Peyer's patch (tissue), 4 donors: ENCODE measurements around the gene AKAP13. TPM values are rescaled to one million over a fixed set of nuclear protein-coding genes. Genes with fewer than 3 reads are reported as not detected.

Source experiments
- DNase-seq, 3 donors: peaks; one replicate each; pipeline ENCODE4 v3.0.0-alpha.2; 2017 to 2019
- H3K27ac ChIP-seq, 4 donors: fragments of 200-600 bp; sonication (generic); one replicate each; pipeline ENCODE4 v1.5.1; 2016 to 2019
- H3K27me3 ChIP-seq, 2 donors: fragments of 200-600 bp; sonication (generic); one replicate each; pipeline ENCODE4 v1.5.1; 2019
- H3K36me3 ChIP-seq, 3 donors: fragments of 200-600 bp; sonication (generic); one replicate each; pipeline ENCODE4 v1.5.1; 2016 to 2019
- H3K4me1 ChIP-seq, 4 donors: fragments of 200-600 bp; sonication (generic); one replicate each; pipeline ENCODE4 v1.5.1; 2016 to 2019
- H3K4me3 ChIP-seq, 4 donors: fragments of 200-600 bp; sonication (generic); 1 replicate in 3 of 4; 2 replicates in 1 of 4; pipeline ENCODE4 v1.5.1; 2016 to 2019; ENCODE audit warnings: mild to moderate bottlenecking in 1 of 4
- H3K9me3 ChIP-seq, 4 donors: fragments of 200-600 bp; sonication (generic); one replicate each; pipeline ENCODE4 v1.5.1; 2016 to 2019; ENCODE audit warnings: mild to moderate bottlenecking in 1 of 4
- POLR2A ChIP-seq, 2 donors: fragments of 450-650 bp; IDR thresholded peaks; one replicate each; pipeline ENCODE4 v1.5.1; 2017; ENCODE audit warnings: antibody characterized with exemption in 2 of 2, mild to moderate bottlenecking in 2 of 2, moderate library complexity in 2 of 2
- total RNA-seq, 4 donors: library from RNA; depleted of rRNA; stranded (reverse); fragments of >200 nt; gene quantifications; one replicate each; pipeline ENCODE4 v1.1.0, GENCODE V29; 2016
- TF ChIP-seq, protein P1 (sequence below), 6 experiments: fragments of 450-650 bp in 4 of 6; fragments of 200-600 bp in 2 of 6; sonication (generic) in 1 of 6; IDR thresholded peaks; one replicate each; pipeline ENCODE4 v1.5.1; 2017 to 2019; ENCODE audit warnings: antibody characterized with exemption in 6 of 6, mild to moderate bottlenecking in 3 of 6, moderate library complexity in 1 of 6

The AKAP13 gene
- total RNA-seq, 4 donors from 2014 or later: 166 to 742 (median 242) TPM

DNA sequence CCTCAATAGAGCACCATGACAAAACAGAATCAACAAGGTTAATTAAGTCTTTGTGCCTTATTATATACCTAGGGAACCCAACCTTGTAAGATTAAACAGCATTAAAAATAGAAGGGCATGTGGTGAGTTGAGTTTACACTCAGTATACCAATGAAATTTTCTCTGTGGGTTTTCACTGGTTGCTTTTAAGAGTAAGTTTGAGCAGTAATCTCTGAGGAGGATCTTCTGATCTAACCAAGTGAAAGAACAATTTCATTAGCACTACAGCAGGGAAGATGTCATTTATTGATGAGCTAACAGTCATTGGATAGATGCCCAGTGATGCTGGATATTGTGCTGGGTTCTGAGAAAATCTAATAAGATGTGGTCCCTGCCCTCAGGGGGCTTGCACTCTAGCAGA is 26.9 kb upstream of the AKAP13 start:
- no peaks in the 10 kb centered on the region for H3K36me3 ChIP-seq
- DNase-seq: no peak
- TF ChIP-seq POLR2A (IDR thresholded peaks at IDR 0.05): no peak
- TF ChIP-seq, protein P1, sequence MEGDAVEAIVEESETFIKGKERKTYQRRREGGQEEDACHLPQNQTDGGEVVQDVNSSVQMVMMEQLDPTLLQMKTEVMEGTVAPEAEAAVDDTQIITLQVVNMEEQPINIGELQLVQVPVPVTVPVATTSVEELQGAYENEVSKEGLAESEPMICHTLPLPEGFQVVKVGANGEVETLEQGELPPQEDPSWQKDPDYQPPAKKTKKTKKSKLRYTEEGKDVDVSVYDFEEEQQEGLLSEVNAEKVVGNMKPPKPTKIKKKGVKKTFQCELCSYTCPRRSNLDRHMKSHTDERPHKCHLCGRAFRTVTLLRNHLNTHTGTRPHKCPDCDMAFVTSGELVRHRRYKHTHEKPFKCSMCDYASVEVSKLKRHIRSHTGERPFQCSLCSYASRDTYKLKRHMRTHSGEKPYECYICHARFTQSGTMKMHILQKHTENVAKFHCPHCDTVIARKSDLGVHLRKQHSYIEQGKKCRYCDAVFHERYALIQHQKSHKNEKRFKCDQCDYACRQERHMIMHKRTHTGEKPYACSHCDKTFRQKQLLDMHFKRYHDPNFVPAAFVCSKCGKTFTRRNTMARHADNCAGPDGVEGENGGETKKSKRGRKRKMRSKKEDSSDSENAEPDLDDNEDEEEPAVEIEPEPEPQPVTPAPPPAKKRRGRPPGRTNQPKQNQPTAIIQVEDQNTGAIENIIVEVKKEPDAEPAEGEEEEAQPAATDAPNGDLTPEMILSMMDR (IDR thresholded peaks at IDR 0.05): no peak

DNA sequence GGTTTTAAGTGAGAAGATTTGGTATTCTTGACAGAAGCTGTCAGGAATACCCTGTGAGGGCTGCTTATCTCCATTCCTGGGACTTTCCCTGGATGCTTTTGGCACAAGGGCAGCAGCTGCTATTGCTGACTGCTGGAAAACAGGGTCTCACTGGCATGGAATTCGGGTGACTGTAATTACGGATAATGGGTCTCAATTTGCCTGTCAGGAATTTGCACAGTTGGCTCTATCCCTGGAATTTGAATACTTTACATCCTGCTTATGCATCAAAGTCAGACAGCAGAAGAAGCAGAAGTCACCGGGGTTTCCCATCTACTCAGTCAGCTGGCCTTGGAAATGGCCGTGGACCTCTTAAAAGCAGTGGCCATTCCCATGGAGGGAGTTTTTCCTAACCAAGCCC is 25.9 kb upstream of the AKAP13 start:
- Histone ChIP-seq H3K4me1 (peaks cover 0 to 13% (median 0%) of the 10 kb centered on the region in 4 donors), H3K9me3 (no peaks in the 10 kb centered on the region), H3K27me3 (no peaks in the 10 kb centered on the region), H3K27ac (no peak overlapping the region), H3K4me3 (no peak overlapping the region), H3K36me3 (no peaks in the 10 kb centered on the region)
- no peak for DNase-seq
- TF ChIP-seq, protein P1 (IDR thresholded peaks at IDR 0.05): no peak
- no peak for TF ChIP-seq POLR2A (IDR thresholded peaks at IDR 0.05)

More for the DNA sequence above, 26.9 kb upstream of the AKAP13 start:
- H3K27ac ChIP-seq: no peak overlapping the region
- H3K4me3 ChIP-seq: no peak overlapping the region
- H3K27me3 ChIP-seq: no peaks in the 10 kb centered on the region
- peaks cover 0 to 12% (median 0%) of the 10 kb centered on the region in 4 donors for H3K4me1 ChIP-seq
- no peaks in the 10 kb centered on the region for H3K9me3 ChIP-seq

- H3K4me3 ChIP-seq: no peak overlapping the region
- no peak for DNase-seq
- H3K36me3 ChIP-seq: no peaks in the 10 kb centered on the region
- peaks cover 0 to 13% (median 0%) of the 10 kb centered on the region in 4 donors for H3K4me1 ChIP-seq
- no peaks in the 10 kb centered on the region for H3K27me3 ChIP-seq
- no peak for TF ChIP-seq POLR2A (IDR thresholded peaks at IDR 0.05)
- TF ChIP-seq, protein P1 (IDR thresholded peaks at IDR 0.05): no peak
- no peaks in the 10 kb centered on the region for H3K9me3 ChIP-seq
- H3K27ac ChIP-seq: no peak overlapping the region
These were observed 25.5 kb upstream of the AKAP13 start for GRCh38 chr15:85354948-85355347.

- no peak for DNase-seq
- no peak overlapping the region for H3K4me3 ChIP-seq
- TF ChIP-seq, protein P1 (IDR thresholded peaks at IDR 0.05): no peak
- no peak for TF ChIP-seq POLR2A (IDR thresholded peaks at IDR 0.05)
These were observed 24.1 kb upstream of the AKAP13 start for GRCh38 chr15:85356276-85356675.

DNA sequence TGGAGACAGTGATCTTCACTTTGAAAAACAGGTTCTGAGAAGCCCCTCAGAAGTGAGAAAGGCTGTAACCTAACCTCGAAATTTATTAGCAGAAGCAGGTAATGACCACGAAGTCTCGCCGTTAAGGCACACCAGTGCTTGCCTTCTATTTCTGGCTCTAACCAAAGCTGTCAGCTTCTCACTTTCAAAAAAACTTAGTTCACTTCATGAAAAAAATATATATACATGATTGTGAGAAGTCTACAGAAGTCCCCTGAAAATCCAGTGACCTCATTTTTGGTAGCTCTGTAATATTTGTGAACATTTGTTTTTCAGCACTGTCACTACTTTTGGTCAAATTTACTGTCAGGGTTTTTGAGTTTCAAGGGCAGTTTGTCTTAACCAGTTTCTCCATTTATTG is 19.1 kb upstream of the AKAP13 start:
- no peak for DNase-seq
- Histone ChIP-seq H3K4me3 (no peak overlapping the region), H3K4me1 (peaks cover 0 to 13% (median 0%) of the 10 kb centered on the region in 4 donors), H3K27me3 (no peaks in the 10 kb centered on the region), H3K9me3 (no peaks in the 10 kb centered on the region), H3K36me3 (no peaks in the 10 kb centered on the region), H3K27ac (no peak overlapping the region)
- TF ChIP-seq, protein P1 (IDR thresholded peaks at IDR 0.05): no peak
- TF ChIP-seq POLR2A (IDR thresholded peaks at IDR 0.05): no peak

More at GRCh38 chr15:85356276-85356675, 24.1 kb upstream of the AKAP13 start:
- no peaks in the 10 kb centered on the region for H3K27me3 ChIP-seq
- H3K36me3 ChIP-seq: no peaks in the 10 kb centered on the region
- no peaks in the 10 kb centered on the region for H3K9me3 ChIP-seq
- H3K27ac ChIP-seq: no peak overlapping the region
- H3K4me1 ChIP-seq: peaks cover 0 to 13% (median 0%) of the 10 kb centered on the region in 4 donors
